ES-I3 (cell line): Measurements from ENCODE around the gene TSHZ3.

Experiments
- H3K36me3 ChIP-seq: 2 replicates; pipeline ENCODE4 v1.6.1; 2013; ENCODE audit warnings: mild to moderate bottlenecking, low read length, control low read depth, moderate library complexity; ENCODE audit not compliant: insufficient read depth
- H3K4me1 ChIP-seq: 2 replicates; pipeline ENCODE4 v1.6.1; 2013; ENCODE audit warnings: mild to moderate bottlenecking, control low read depth, low read length; ENCODE audit not compliant: insufficient read depth
- H3K9ac ChIP-seq: 2 replicates; pipeline ENCODE4 v1.6.1; 2013; ENCODE audit warnings: low read depth, mild to moderate bottlenecking, low read length, moderate library complexity
- H3K9me3 ChIP-seq: 2 replicates; pipeline ENCODE4 v1.6.1; 2013; ENCODE audit warnings: mild to moderate bottlenecking, low read length, moderate library complexity; ENCODE audit not compliant: control insufficient read depth, insufficient read depth

The TSHZ3 gene

DNA sequence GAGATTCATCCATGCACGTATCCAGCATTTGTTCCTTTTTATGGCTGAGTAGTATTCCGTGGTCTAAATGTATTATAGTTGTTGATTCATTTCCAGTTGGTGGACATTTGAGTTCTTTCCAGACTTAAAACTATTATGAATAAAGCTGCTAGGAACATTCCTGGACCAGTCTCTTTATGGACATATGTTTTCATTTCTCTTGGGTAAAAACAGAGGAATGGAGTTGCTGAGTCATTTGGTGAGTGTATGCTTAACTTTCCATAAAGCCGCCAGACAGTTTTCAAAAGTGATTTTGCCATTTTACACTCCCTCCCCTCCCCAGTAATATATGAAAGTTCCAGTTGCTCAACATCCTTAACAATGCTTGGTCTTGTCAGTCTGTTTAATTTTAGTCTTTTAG lies 116.4 kb downstream of the TSHZ3 start:
- Histone ChIP-seq H3K4me1 (no peaks in the 10 kb centered on the region; the same call in 1 of the 2 replicates), H3K36me3 (no peaks in the 10 kb centered on the region), H3K9me3 (no peaks in the 10 kb centered on the region), H3K9ac (no peak overlapping the region)

DNA sequence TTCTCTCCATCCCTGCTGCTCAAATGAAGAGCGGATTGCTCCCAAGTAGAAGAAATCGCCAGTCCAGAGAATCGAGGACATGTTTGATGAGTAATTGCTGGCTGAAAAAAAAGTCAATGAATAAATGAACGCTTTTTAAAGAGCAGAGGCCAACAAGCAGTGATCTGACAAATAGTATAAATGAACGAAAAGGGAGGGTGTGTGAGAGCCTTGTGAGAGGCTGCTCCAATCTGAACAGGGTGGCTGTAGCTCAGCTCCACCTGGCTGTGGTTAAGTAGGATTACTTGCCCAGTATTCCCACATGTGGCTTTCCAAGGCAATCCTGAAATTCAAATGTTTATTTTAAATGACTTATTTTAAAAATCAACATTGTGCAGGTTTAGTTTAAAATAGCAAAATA lies 117.1 kb downstream of the TSHZ3 start:
- Histone ChIP-seq H3K9me3 (no peaks in the 10 kb centered on the region), H3K36me3 (no peaks in the 10 kb centered on the region), H3K9ac (no peak overlapping the region), H3K4me1 (no peaks in the 10 kb centered on the region; the same call in 1 of the 2 replicates)

DNA sequence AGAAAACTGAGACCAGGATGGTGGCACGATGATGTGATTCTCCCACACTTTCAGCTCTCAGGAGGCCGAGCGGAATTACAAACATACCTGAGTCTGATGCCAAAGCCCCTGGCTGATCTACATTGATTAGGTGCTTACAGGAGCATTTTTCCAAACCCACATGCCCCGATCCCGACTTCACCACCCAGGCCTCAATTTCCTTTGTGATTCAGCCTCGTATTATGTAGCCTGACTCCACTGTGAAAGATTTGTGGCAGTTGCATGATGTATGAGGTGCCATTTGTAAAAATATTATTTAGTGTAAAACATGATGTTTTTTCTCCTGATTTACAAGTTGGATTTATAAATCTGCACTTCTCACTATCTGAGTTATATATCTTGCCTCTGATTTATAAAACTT lies 118.0 kb downstream of the TSHZ3 start:
- no peaks in the 10 kb centered on the region; the same call in 1 of the 2 replicates for H3K4me1 ChIP-seq
- no peaks in the 10 kb centered on the region for H3K36me3 ChIP-seq
- no peaks in the 10 kb centered on the region for H3K9me3 ChIP-seq
- no peak overlapping the region for H3K9ac ChIP-seq

DNA sequence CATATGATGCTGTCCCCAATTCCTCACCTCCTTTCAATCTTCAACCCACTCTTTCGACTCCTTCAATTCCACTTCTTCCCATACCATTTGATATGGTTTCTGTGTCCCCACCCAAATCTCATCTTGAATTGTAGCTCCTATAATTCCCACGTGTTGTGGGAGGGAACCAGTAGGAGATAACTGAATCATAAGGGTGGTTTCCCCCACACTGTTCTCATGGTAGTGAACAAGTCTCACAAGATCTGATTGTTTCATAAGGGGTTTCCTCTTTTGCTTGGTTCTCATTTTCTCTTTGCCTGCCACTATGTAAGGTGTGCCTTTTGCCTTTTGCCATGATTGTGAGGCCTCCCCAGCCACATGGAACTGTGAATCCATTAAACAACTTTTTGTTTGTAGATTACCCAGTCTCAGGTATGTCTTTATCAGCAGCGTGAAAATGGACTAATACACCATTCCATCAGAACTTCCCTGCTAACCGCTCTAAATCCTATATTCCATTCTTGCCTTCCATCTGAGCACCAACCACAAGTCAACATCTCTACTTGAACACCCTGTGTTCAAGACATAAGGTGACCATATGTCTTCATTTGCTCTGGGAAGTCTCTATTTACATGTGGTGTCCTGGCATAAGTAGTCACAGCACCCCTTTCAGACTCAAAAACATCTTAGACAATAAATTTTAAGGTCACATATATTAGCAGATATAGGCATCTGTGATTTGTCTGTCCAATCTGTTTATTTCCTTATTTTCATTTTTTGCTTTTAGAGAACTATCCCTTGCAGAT lies 122.9 kb downstream of the TSHZ3 start:
- Histone ChIP-seq H3K4me1 (no peaks in the 10 kb centered on the region), H3K36me3 (no peaks in the 10 kb centered on the region), H3K9ac (no peak overlapping the region), H3K9me3 (no peaks in the 10 kb centered on the region)
